SU-DHL-6 (cell line): ENCODE results near the gene ARNT2.

Experiments used
- CTCF ChIP-seq: fragments of 200-600 bp; sonication (generic); IDR thresholded peaks from one replicate; pipeline ENCODE4 v1.5.1; 2017; ENCODE audit warnings: antibody characterized with exemption, mild to moderate bottlenecking, low read length, moderate library complexity; ENCODE audit not compliant: insufficient read depth, poor library complexity, severe bottlenecking
- EZH2phosphoT487 ChIP-seq: fragments of 200-600 bp; sonication (generic), shearing (Covaris generic); conservative IDR thresholded peaks from 2 replicates; pipeline ENCODE4 v1.6.1; 2018; ENCODE audit warnings: mild to moderate bottlenecking, antibody characterized with exemption, low read length, moderate library complexity, mixed read lengths

- TF ChIP-seq EZH2phosphoT487 (no peak), CTCF (no peak)
These were observed 90.2 kb downstream of the ARNT2 start for GRCh38 chr15:80494351-80494751.
